ENCODE results near the gene CHRNA4. TPM values are rescaled to one million over a fixed set of nuclear protein-coding genes. Genes with fewer than 3 reads are reported as not detected.

CHRNA4 gene
- total RNA-seq, 1 donor from 2014 or later: 0.38 TPM

GRCh38 chr20:63387393-63387792 is 26.2 kb upstream of the CHRNA4 start:
- Histone ChIP-seq H3K4me3 (no peak overlapping the region), H3K9me3 (replicated peaks) (peaks cover 46% of the 10 kb centered on the region), H3K27ac (replicated peaks) (no peak overlapping the region), H3K27me3 (ENCODE audit: low read depth) (peaks cover 38% of the 10 kb centered on the region), H3K4me1 (no peaks in the 10 kb centered on the region), H3K36me3 (no peaks in the 10 kb centered on the region)
- intact Hi-C loops (cut with micrococcal nuclease): no loop called here
- TF ChIP-seq CTCF (IDR thresholded peaks at IDR 0.05; ENCODE audit: borderline replicate concordance): no peak
- no peak for DNase-seq

GRCh38 chr20:63386491-63386890 is 25.3 kb upstream of the CHRNA4 start:
- Histone ChIP-seq H3K36me3 (no peaks in the 10 kb centered on the region), H3K27me3 (ENCODE audit: low read depth) (peaks cover 38% of the 10 kb centered on the region), H3K4me1 (no peaks in the 10 kb centered on the region), H3K9me3 (replicated peaks) (peaks cover 42% of the 10 kb centered on the region), H3K27ac (replicated peaks) (no peak overlapping the region), H3K4me3 (no peak overlapping the region)
- no peak for DNase-seq
- no peak for TF ChIP-seq CTCF (IDR thresholded peaks at IDR 0.05; ENCODE audit: borderline replicate concordance)
- intact Hi-C loops (cut with micrococcal nuclease): no loop called here

- no peak for DNase-seq
- H3K36me3 ChIP-seq: no peaks in the 10 kb centered on the region
- H3K27ac ChIP-seq (replicated peaks): no peak overlapping the region
- peaks cover 36% of the 10 kb centered on the region for H3K9me3 ChIP-seq (replicated peaks)
- H3K27me3 ChIP-seq (ENCODE audit: low read depth): peaks cover 39% of the 10 kb centered on the region
- intact Hi-C loops (cut with micrococcal nuclease): no loop called here
- TF ChIP-seq CTCF (IDR thresholded peaks at IDR 0.05; ENCODE audit: borderline replicate concordance): no peak
- H3K4me3 ChIP-seq: no peak overlapping the region
- H3K4me1 ChIP-seq: no peaks in the 10 kb centered on the region
Measured at GRCh38 chr20:63385819-63386218, 24.7 kb upstream of the CHRNA4 start.

GRCh38 chr20:63384336-63384735 is 23.2 kb upstream of the CHRNA4 start:
- peaks cover 52% of the 10 kb centered on the region for H3K27me3 ChIP-seq (ENCODE audit: low read depth)
- no peak overlapping the region for H3K27ac ChIP-seq (replicated peaks)
- intact Hi-C loops (cut with micrococcal nuclease): loop anchor here (5.0 kb wide), 1 partner anchor 77 kb away; no protein-coding TSS in a partner anchor
- peaks cover 21% of the 10 kb centered on the region for H3K9me3 ChIP-seq (replicated peaks)
- DNase-seq: no peak
- TF ChIP-seq CTCF (IDR thresholded peaks at IDR 0.05; ENCODE audit: borderline replicate concordance): no peak
- H3K4me3 ChIP-seq: no peak overlapping the region
- H3K4me1 ChIP-seq: no peaks in the 10 kb centered on the region
- H3K36me3 ChIP-seq: no peaks in the 10 kb centered on the region

GRCh38 chr20:63383556-63383955 is 22.4 kb upstream of the CHRNA4 start:
- Histone ChIP-seq H3K36me3 (no peaks in the 10 kb centered on the region), H3K27ac (replicated peaks) (no peak overlapping the region), H3K4me1 (no peaks in the 10 kb centered on the region), H3K27me3 (ENCODE audit: low read depth) (peaks cover 60% of the 10 kb centered on the region), H3K9me3 (replicated peaks) (peaks cover 18% of the 10 kb centered on the region), H3K4me3 (no peak overlapping the region)
- DNase-seq: no peak
- intact Hi-C loops (cut with micrococcal nuclease): loop anchor here (5.0 kb wide), 1 partner anchor 76 kb away; no protein-coding TSS in a partner anchor
- no peak for TF ChIP-seq CTCF (IDR thresholded peaks at IDR 0.05; ENCODE audit: borderline replicate concordance)
